ENCODE measurements around the gene APAF1.

DNA sequence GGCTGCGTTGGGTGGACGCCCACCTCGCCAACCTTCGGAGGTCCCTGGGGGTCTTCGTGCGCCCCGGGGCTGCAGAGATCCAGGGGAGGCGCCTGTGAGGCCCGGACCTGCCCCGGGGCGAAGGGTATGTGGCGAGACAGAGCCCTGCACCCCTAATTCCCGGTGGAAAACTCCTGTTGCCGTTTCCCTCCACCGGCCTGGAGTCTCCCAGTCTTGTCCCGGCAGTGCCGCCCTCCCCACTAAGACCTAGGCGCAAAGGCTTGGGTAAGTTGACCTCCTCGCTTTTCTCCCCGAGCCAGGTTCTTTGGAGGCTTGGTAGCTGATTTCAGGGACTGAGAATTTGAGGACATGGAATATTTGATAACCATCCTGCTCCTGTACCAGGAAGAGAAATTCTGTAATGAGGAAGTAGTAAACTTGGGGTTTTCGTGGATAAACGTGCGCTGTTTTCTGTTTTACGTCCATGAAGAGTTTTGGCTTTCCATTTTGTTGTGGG lies 530 bp downstream of the APAF1 start:
- TF ChIP-seq, protein P1, sequence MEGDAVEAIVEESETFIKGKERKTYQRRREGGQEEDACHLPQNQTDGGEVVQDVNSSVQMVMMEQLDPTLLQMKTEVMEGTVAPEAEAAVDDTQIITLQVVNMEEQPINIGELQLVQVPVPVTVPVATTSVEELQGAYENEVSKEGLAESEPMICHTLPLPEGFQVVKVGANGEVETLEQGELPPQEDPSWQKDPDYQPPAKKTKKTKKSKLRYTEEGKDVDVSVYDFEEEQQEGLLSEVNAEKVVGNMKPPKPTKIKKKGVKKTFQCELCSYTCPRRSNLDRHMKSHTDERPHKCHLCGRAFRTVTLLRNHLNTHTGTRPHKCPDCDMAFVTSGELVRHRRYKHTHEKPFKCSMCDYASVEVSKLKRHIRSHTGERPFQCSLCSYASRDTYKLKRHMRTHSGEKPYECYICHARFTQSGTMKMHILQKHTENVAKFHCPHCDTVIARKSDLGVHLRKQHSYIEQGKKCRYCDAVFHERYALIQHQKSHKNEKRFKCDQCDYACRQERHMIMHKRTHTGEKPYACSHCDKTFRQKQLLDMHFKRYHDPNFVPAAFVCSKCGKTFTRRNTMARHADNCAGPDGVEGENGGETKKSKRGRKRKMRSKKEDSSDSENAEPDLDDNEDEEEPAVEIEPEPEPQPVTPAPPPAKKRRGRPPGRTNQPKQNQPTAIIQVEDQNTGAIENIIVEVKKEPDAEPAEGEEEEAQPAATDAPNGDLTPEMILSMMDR (conservative IDR thresholded peaks at IDR 0.05; ENCODE audit: low read length) = no peak; the same call in 1 of the 2 replicates
- TF ChIP-seq EZH2phosphoT487 (IDR thresholded peaks at IDR 0.05; ENCODE audit: borderline replicate concordance, low read depth, low read length) = no peak

Data from OCI-LY7 (cell line).